DOHH2 (cell line): ENCODE results near the gene NSG2.

Experiments
- H3F3A ChIP-seq: fragments of 200-600 bp; sonication (generic), shearing (Covaris generic); 2 replicates; pipeline ENCODE4 v1.6.0; 2016; ENCODE audit warnings: antibody characterized with exemption, mild to moderate bottlenecking; ENCODE audit not compliant: control insufficient read depth, insufficient read depth
- H3K27ac ChIP-seq: fragments of 200-600 bp; sonication (generic); 2 replicates; pipeline ENCODE4 v1.5.1; 2014; ENCODE audit warnings: low read depth, mild to moderate bottlenecking, low read length, moderate library complexity
- H3K27me3 ChIP-seq: fragments of 200-600 bp; sonication (generic); 2 replicates; pipeline ENCODE4 v1.6.1; 2014; ENCODE audit warnings: mild to moderate bottlenecking, low read length, mixed read lengths; ENCODE audit not compliant: control insufficient read depth
- H3K36me3 ChIP-seq: fragments of 200-600 bp; sonication (generic); 2 replicates; pipeline ENCODE4 v1.6.1; 2014; ENCODE audit warnings: mild to moderate bottlenecking, low read length, moderate library complexity, mixed read lengths; ENCODE audit not compliant: control insufficient read depth
- H3K4me1 ChIP-seq: fragments of 200-600 bp; sonication (generic); 2 replicates; pipeline ENCODE4 v1.6.1; 2014; ENCODE audit warnings: mild to moderate bottlenecking, low read length, mixed read lengths; ENCODE audit not compliant: control insufficient read depth
- H3K4me2 ChIP-seq: fragments of 200-600 bp; sonication (generic); 2 replicates; pipeline ENCODE4 v1.6.0; 2014; ENCODE audit warnings: mild to moderate bottlenecking, low read length, moderate library complexity
- H3K4me3 ChIP-seq: fragments of 200-600 bp; sonication (generic); 2 replicates; pipeline ENCODE4 v1.5.1; 2014; ENCODE audit warnings: mild to moderate bottlenecking, low read length, mixed read lengths
- H3K79me2 ChIP-seq: fragments of 200-600 bp; sonication (generic); 2 replicates; pipeline ENCODE4 v1.6.1; 2014; ENCODE audit warnings: mild to moderate bottlenecking, low read length, mixed read lengths; ENCODE audit not compliant: control insufficient read depth
- H3K9me2 ChIP-seq: fragments of 200-600 bp; sonication (generic); replicated peaks from 2 replicates; pipeline ENCODE4 v1.6.1; 2014; ENCODE audit warnings: mild to moderate bottlenecking, low read length, mixed read lengths; ENCODE audit not compliant: control insufficient read depth
- H3K9me3 ChIP-seq: fragments of 200-600 bp; sonication (generic); 2 replicates; pipeline ENCODE4 v1.6.1; 2014; ENCODE audit warnings: antibody characterized with exemption, low read length, mixed read lengths; ENCODE audit not compliant: control insufficient read depth, insufficient read depth
- H4K20me1 ChIP-seq: fragments of 200-600 bp; sonication (generic); 2 replicates; pipeline ENCODE4 v1.6.0; 2014; ENCODE audit warnings: low read depth, mild to moderate bottlenecking, antibody characterized with exemption, low read length, moderate library complexity; ENCODE audit not compliant: control insufficient read depth, insufficient read depth
- EZH2phosphoT487 ChIP-seq: fragments of 200-600 bp; sonication (generic); IDR thresholded peaks from 2 replicates; pipeline ENCODE4 v1.6.1; 2017; ENCODE audit warnings: borderline replicate concordance, mild to moderate bottlenecking, antibody characterized with exemption, low read length, moderate library complexity, mixed read lengths
- TF ChIP-seq, protein P1 (sequence below): fragments of 200-600 bp; sonication (generic); IDR thresholded peaks from one replicate; pipeline ENCODE4 v1.5.1; 2014; ENCODE audit warnings: antibody characterized with exemption, mild to moderate bottlenecking, low read depth, low read length; ENCODE audit not compliant: poor library complexity, severe bottlenecking

NSG2 gene

DNA sequence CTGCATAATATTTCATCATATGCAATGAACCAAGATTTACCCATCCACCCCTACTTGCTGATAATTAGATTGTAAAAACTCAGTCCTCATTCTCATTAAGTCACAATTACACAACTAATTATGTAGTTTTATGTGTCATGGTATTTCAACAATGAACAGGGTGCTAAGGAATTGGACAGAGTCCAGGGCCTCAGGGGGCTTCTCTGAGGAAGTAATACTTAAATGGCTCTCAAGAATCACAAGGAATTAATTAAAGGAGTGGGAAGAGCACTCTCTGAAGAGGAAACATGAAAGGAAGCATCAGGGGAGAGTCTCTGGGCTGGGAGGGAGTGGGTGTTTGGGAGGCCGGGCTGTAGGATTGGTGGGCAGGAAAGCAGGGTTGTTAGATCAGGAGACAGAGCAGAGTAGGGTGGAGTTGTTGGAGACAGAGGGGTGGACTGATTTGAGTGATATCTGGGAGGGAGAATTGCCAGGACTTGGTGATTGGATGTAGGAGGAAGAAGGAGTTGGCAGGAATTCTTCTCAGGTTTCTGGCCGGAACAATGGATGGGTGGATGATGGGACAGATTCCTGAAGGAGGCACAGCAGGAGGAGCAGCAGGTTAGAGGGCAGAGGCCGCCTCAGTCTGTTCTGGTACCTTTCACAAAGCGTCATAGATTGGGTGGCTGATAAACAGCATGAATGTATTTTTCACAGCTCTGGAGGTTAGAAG is 23.0 kb upstream of the NSG2 start:
- no peaks in the 10 kb centered on the region for H3K79me2 ChIP-seq
- H3K9me3 ChIP-seq, result no peaks in the 10 kb centered on the region
- no peaks in the 10 kb centered on the region for H3F3A ChIP-seq
- no peak overlapping the region for H3K4me3 ChIP-seq
- H3K9me2 ChIP-seq, result no peaks in the 10 kb centered on the region
- no peaks in the 10 kb centered on the region for H3K4me1 ChIP-seq
- no peaks in the 10 kb centered on the region for H3K36me3 ChIP-seq
- H3K27ac ChIP-seq, result no peak overlapping the region
- H3K4me2 ChIP-seq, result no peak overlapping the region
- H3K27me3 ChIP-seq, result peaks cover 16% of the 10 kb centered on the region
- TF ChIP-seq, protein P1, sequence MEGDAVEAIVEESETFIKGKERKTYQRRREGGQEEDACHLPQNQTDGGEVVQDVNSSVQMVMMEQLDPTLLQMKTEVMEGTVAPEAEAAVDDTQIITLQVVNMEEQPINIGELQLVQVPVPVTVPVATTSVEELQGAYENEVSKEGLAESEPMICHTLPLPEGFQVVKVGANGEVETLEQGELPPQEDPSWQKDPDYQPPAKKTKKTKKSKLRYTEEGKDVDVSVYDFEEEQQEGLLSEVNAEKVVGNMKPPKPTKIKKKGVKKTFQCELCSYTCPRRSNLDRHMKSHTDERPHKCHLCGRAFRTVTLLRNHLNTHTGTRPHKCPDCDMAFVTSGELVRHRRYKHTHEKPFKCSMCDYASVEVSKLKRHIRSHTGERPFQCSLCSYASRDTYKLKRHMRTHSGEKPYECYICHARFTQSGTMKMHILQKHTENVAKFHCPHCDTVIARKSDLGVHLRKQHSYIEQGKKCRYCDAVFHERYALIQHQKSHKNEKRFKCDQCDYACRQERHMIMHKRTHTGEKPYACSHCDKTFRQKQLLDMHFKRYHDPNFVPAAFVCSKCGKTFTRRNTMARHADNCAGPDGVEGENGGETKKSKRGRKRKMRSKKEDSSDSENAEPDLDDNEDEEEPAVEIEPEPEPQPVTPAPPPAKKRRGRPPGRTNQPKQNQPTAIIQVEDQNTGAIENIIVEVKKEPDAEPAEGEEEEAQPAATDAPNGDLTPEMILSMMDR, result no peak
- TF ChIP-seq EZH2phosphoT487, result no peak
- no peaks in the 10 kb centered on the region for H4K20me1 ChIP-seq

DNA sequence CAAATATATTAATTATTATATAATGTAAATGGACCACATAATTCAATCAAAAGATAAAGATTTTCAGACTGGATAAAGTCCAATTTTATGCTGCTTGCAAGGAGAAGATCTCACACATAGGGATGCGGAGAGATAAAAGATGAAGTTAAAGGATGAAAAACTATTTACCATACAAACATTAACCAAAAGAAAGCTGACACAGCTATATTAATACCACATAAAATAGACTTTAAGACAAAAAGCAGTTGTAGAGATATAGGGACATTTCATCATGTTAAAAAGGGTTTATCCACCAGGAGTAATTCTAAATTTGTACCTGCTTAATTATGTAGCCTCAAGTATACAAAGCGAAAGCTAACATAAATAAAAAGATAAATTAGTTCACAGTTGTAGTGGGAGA is 15.2 kb upstream of the NSG2 start:
- H4K20me1 ChIP-seq, result no peaks in the 10 kb centered on the region
- no peaks in the 10 kb centered on the region for H3K36me3 ChIP-seq
- TF ChIP-seq, protein P1, result no peak
- TF ChIP-seq EZH2phosphoT487, result no peak
- no peak overlapping the region for H3K4me2 ChIP-seq
- no peaks in the 10 kb centered on the region for H3K4me1 ChIP-seq
- H3K27ac ChIP-seq, result no peak overlapping the region
- no peaks in the 10 kb centered on the region for H3F3A ChIP-seq
- no peaks in the 10 kb centered on the region for H3K9me2 ChIP-seq
- no peaks in the 10 kb centered on the region; the same call in none of the 2 replicates for H3K27me3 ChIP-seq
- H3K4me3 ChIP-seq, result no peak overlapping the region
- H3K9me3 ChIP-seq, result no peaks in the 10 kb centered on the region
- no peaks in the 10 kb centered on the region for H3K79me2 ChIP-seq

DNA sequence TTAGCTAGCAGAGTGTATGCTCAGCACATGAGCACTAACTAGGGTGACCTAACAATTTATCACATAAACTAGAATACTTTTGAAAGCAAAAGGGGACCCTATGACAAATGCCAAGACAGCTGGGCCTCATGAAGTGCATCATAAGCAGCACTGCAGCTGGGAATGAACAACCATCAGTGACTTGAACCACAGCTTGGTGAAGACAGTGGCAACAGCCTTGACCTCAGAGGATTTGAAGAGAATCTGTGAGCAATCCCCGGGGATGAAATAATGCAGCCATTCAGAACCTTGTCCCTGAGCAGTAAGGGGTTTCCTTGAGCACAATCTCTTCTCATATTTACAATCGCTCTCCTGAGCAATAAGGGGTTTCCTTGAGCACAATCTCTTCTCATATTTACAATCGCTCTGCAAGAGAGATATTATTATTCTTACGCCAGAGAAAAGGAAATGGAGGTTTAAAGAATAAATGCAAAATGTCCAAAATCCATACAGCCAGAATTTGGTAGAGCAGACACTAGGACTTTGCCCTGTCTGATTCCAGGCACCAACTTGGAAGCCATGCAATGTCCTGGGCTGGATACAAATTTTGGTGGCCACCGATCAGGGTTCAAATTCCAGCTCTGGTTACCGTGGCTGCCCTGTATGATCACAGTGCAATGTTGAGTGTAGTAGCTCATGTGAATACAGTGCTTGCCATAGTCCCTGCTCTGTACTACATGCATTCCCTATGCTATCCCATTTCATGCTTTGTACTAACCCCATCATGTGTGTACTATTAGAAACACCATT is 846 bp upstream of the NSG2 start:
- H3K4me2 ChIP-seq, result no peak overlapping the region
- no peaks in the 10 kb centered on the region for H4K20me1 ChIP-seq
- H3K36me3 ChIP-seq, result no peaks in the 10 kb centered on the region
- no peak overlapping the region for H3K4me3 ChIP-seq
- TF ChIP-seq, protein P1, result no peak
- TF ChIP-seq EZH2phosphoT487, result no peak
- H3K27ac ChIP-seq, result no peak overlapping the region
- H3K4me1 ChIP-seq, result no peaks in the 10 kb centered on the region
- no peaks in the 10 kb centered on the region for H3K79me2 ChIP-seq
- H3K27me3 ChIP-seq, result peaks cover 3% of the 10 kb centered on the region; the same call in 1 of the 2 replicates
- H3F3A ChIP-seq, result no peaks in the 10 kb centered on the region
- no peaks in the 10 kb centered on the region for H3K9me3 ChIP-seq
- H3K9me2 ChIP-seq, result no peaks in the 10 kb centered on the region
